Ascending aorta (tissue), 2 donors: ENCODE measurements around the gene SLC25A26. TPM values are rescaled to one million over a fixed set of nuclear protein-coding genes. Genes with fewer than 3 reads are reported as not detected.

Experiments used
- DNase-seq, 2 donors: peaks; one replicate each; pipeline ENCODE4 v3.0.0-alpha.2; 2019; ENCODE audit warnings: low spot score in 2 of 2
- H3K27ac ChIP-seq, 2 donors: fragments of 200-600 bp; sonication (generic); one replicate each; pipeline ENCODE4 v1.5.1; 2016 to 2017; ENCODE audit warnings: mild to moderate bottlenecking in 1 of 2
- H3K27me3 ChIP-seq: fragments of 200-600 bp; sonication (generic); one replicate; pipeline ENCODE4 v1.5.1; 2017
- H3K36me3 ChIP-seq, 2 donors: fragments of 200-600 bp; sonication (generic); one replicate each; pipeline ENCODE4 v1.5.1; 2016
- H3K4me1 ChIP-seq, 2 donors: fragments of 200-600 bp; sonication (generic); one replicate each; pipeline ENCODE4 v1.5.1; 2016 to 2017; ENCODE audit warnings: mild to moderate bottlenecking in 1 of 2
- H3K4me3 ChIP-seq, 2 donors: fragments of 200-600 bp; sonication (generic); one replicate each; pipeline ENCODE4 v1.5.1; 2016 to 2017; ENCODE audit warnings: mild to moderate bottlenecking in 1 of 2
- H3K9me3 ChIP-seq, 2 donors: fragments of 200-600 bp; sonication (generic); one replicate each; pipeline ENCODE4 v1.5.1; 2016
- CTCF ChIP-seq, 3 experiments: fragments of 200-600 bp in 2 of 3; fragments of 450-650 bp in 1 of 3; sonication (generic) in 2 of 3; IDR thresholded peaks; one replicate each; pipeline ENCODE4 v1.5.1; 2016 to 2019; ENCODE audit warnings: antibody characterized with exemption in 3 of 3, mild to moderate bottlenecking in 1 of 3, moderate library complexity in 1 of 3
- intact Hi-C: fragments of 100-400 bp; cut with DNase I; formaldehyde crosslinking; loops from one replicate; pipeline ENCODE4 v1.15.1; 2023
- total RNA-seq: library from RNA; depleted of rRNA; stranded (reverse); fragments of >200 nt; gene quantifications from one replicate; pipeline ENCODE4 v1.1.0, GENCODE V29; 2016

The SLC25A26 gene
- total RNA-seq, 1 donor from 2014 or later = 11.7 TPM

GRCh38 chr3:66402596-66403290 lies 181.9 kb downstream of the SLC25A26 start:
- peak in 1 of 2 donors; percentile 70 for DNase-seq
- H3K27me3 ChIP-seq = no peaks in the 10 kb centered on the region
- no peak for TF ChIP-seq CTCF (IDR thresholded peaks at IDR 0.05)
- H3K4me1 ChIP-seq = peaks cover 32 to 77% of the 10 kb centered on the region in 2 donors
- peak overlapping the region; percentile 67 to 71 for H3K27ac ChIP-seq
- H3K4me3 ChIP-seq = no peak overlapping the region
- intact Hi-C loops = loop anchor here (10.0 kb wide), 1 partner anchor 322 kb away; no protein-coding TSS in a partner anchor
- H3K9me3 ChIP-seq = no peaks in the 10 kb centered on the region
- peaks cover 20 to 24% of the 10 kb centered on the region in 2 donors for H3K36me3 ChIP-seq

GRCh38 chr3:66403323-66403990 lies 182.7 kb downstream of the SLC25A26 start:
- Histone ChIP-seq H3K4me1 (peaks cover 32 to 84% of the 10 kb centered on the region in 2 donors), H3K4me3 (no peak overlapping the region), H3K27me3 (no peaks in the 10 kb centered on the region), H3K36me3 (peaks cover 17 to 19% of the 10 kb centered on the region in 2 donors), H3K9me3 (no peaks in the 10 kb centered on the region), H3K27ac (peak overlapping the region; percentile 54 to 93)
- TF ChIP-seq CTCF (IDR thresholded peaks at IDR 0.05) = no peak
- peak in 1 of 2 donors; percentile 57 for DNase-seq
- intact Hi-C loops = loop anchor here (10.0 kb wide), 1 partner anchor 321 kb away; no protein-coding TSS in a partner anchor

- Histone ChIP-seq H3K27me3 (no peaks in the 10 kb centered on the region), H3K9me3 (no peaks in the 10 kb centered on the region), H3K27ac (peak overlapping the region; percentile 54 to 93), H3K4me3 (no peak overlapping the region), H3K4me1 (peaks cover 32 to 82% of the 10 kb centered on the region in 2 donors), H3K36me3 (peaks cover 12 to 13% of the 10 kb centered on the region in 2 donors)
- DNase-seq = peak in 1 of 2 donors; percentile 60
- no peak for TF ChIP-seq CTCF (IDR thresholded peaks at IDR 0.05)
- intact Hi-C loops = loop anchor here (10.0 kb wide), 1 partner anchor 321 kb away; no protein-coding TSS in a partner anchor
Observed at GRCh38 chr3:66404197-66404596, 183.4 kb downstream of the SLC25A26 start.

- peak in 1 of 2 donors; percentile 54 for DNase-seq
- intact Hi-C loops = loop anchor here (5.0 to 10.0 kb wide), 3 partner anchors 37 to 320 kb away; no protein-coding TSS in a partner anchor
- no peaks in the 10 kb centered on the region for H3K9me3 ChIP-seq
- no peak overlapping the region for H3K4me3 ChIP-seq
- H3K4me1 ChIP-seq = peaks cover 32 to 81% of the 10 kb centered on the region in 2 donors
- peak overlapping the region; percentile 80 to 93 for H3K27ac ChIP-seq
- H3K36me3 ChIP-seq = peaks cover 20% of the 10 kb centered on the region in 2 donors
- H3K27me3 ChIP-seq = no peaks in the 10 kb centered on the region
- TF ChIP-seq CTCF (IDR thresholded peaks at IDR 0.05) = no peak
Observed at GRCh38 chr3:66404903-66405700, 184.3 kb downstream of the SLC25A26 start.

- intact Hi-C loops = loop anchor here (2.0 to 10.0 kb wide), 6 partner anchors 37 to 417 kb away; partner anchors contain the start of gene LRIG1
- peak; percentile 37 to 87 for DNase-seq
- no peak for TF ChIP-seq CTCF (IDR thresholded peaks at IDR 0.05)
- Histone ChIP-seq H3K9me3 (no peaks in the 10 kb centered on the region), H3K27ac (peak overlapping the region; percentile 80 to 93), H3K27me3 (no peaks in the 10 kb centered on the region), H3K36me3 (peaks cover 25 to 26% of the 10 kb centered on the region in 2 donors), H3K4me1 (peaks cover 32 to 75% of the 10 kb centered on the region in 2 donors), H3K4me3 (peak overlapping the region in 1 of 2 donors; percentile 34)
Observed at GRCh38 chr3:66405701-66406091, 184.9 kb downstream of the SLC25A26 start.
